GM10248 (cell line): Measurements from ENCODE around the gene ID2.

Experiments used
- CTCF ChIA-PET: fragments of 300-600 bp; sonication (Branson Sonifier 250); formaldehyde crosslinking; extraction: SDS; loops from one replicate; lab custom pipeline; 2021; ENCODE audit warnings: antibody characterized with exemption; lab: Yijun Ruan, JAX
- POLR2A ChIA-PET: fragments of 350-650 bp; sonication (Branson Sonifier 250); formaldehyde crosslinking; extraction: SDS; loops from one replicate; lab custom pipeline; 2020; ENCODE audit warnings: antibody characterized with exemption; lab: Yijun Ruan, JAX
- DNase-seq: peaks from one replicate; pipeline ENCODE4 v3.0.0; 2012; ENCODE audit errors: extremely low spot score
- CTCF ChIP-seq: IDR thresholded peaks from 2 replicates; pipeline ENCODE4 v1.5.1; 2012; ENCODE audit warnings: mild to moderate bottlenecking, low read depth; ENCODE audit errors: extremely low read depth, missing control alignments, control extremely low read depth

ID2 gene

GRCh38 chr2:8677646-8678592, 3.9 kb upstream of the ID2 start:
- DNase-seq = no peak
- ChIA-PET CTCF (interaction anchor here (1.0 to 1.1 kb wide), 3 partner anchors 14 to 1580 kb away, joined by 3 read pairs; no protein-coding TSS in a partner anchor), POLR2A (no interaction called here)
- no peak for TF ChIP-seq CTCF

- POLR2A ChIA-PET = interaction anchor here (0.7 kb wide), 1 partner anchor 168 kb away, joined by 5 read pairs; no protein-coding TSS in a partner anchor
- CTCF ChIA-PET = interaction anchor here (1.0 to 1.1 kb wide), 2 partner anchors 129 to 1581 kb away, joined by 3 read pairs; no protein-coding TSS in a partner anchor
- no peak for TF ChIP-seq CTCF
- peak; percentile 93 for DNase-seq
These were observed 2.9 kb upstream of the ID2 start for GRCh38 chr2:8678731-8679566.

- DNase-seq = no peak
- TF ChIP-seq CTCF = no peak
- ChIA-PET POLR2A (no interaction called here), CTCF (no interaction called here)
These were observed 2.4 kb upstream of the ID2 start for GRCh38 chr2:8679567-8679826.

- ChIA-PET CTCF (interaction anchor here (1.1 to 3.2 kb wide), 2 partner anchors 13 to 1252 kb away, joined by 4 to 13 read pairs; no protein-coding TSS in a partner anchor), POLR2A (interaction anchor here (0.5 to 1.5 kb wide), 4 partner anchors 10 to 1930 kb away, joined by 4 to 5 read pairs (median 4); no protein-coding TSS in a partner anchor)
- TF ChIP-seq CTCF = no peak
- no peak for DNase-seq
These were observed 1.8 kb upstream of the ID2 start for GRCh38 chr2:8679827-8680731.

- POLR2A ChIA-PET = interaction anchor here (0.5 to 2.2 kb wide), 42 partner anchors 10 to 1931 kb away, joined by 3 to 27 read pairs (median 4); no protein-coding TSS in a partner anchor
- CTCF ChIA-PET = interaction anchor here (1.1 to 3.2 kb wide), 3 partner anchors 12 to 1253 kb away, joined by 3 to 13 read pairs (median 4); no protein-coding TSS in a partner anchor
- DNase-seq = no peak
- TF ChIP-seq CTCF = no peak
These were observed 765 bp upstream of the ID2 start for GRCh38 chr2:8680822-8681760.
